Keratinocyte (primary cell): ENCODE results near the gene TOP2A. TPM values are rescaled to one million over a fixed set of nuclear protein-coding genes. Genes with fewer than 3 reads are reported as not detected.

Source experiments
- DNase-seq: peaks from one replicate; pipeline ENCODE4 v3.0.0-alpha.2; 2011; ENCODE audit warnings: low read depth, missing footprints, low spot score
- FAIRE-seq: peaks from 2 replicates; lab custom pipeline; 2011; peaks lifted over from hg19 to GRCh38; lab: Jason Lieb, UNC
- H2AFZ ChIP-seq: 2 replicates; pipeline ENCODE4 v1.6.0; 2012; ENCODE audit warnings: low read length, control low read depth, inconsistent platforms; ENCODE audit not compliant: control insufficient read depth
- H3K27ac ChIP-seq: 2 replicates; pipeline ENCODE4 v1.5.1; 2011; ENCODE audit warnings: low read length; ENCODE audit not compliant: control insufficient read depth, insufficient read depth
- H3K27me3 ChIP-seq: 3 replicates; pipeline ENCODE4 v1.6.0; 2011; ENCODE audit warnings: low read length; ENCODE audit not compliant: control insufficient read depth, insufficient read depth; ENCODE audit errors: extremely low read depth
- H3K36me3 ChIP-seq, 2 experiments: 2 replicates in 1 of 2; 3 replicates in 1 of 2; pipeline ENCODE4 v1.5.1; 2011; ENCODE audit warnings: low read length in 2 of 2, mild to moderate bottlenecking in 1 of 2; ENCODE audit not compliant: control insufficient read depth in 2 of 2, insufficient read depth in 2 of 2; ENCODE audit errors: extremely low read depth in 1 of 2
- H3K4me1 ChIP-seq: 3 replicates; pipeline ENCODE4 v1.5.1; 2011; ENCODE audit warnings: low read length; ENCODE audit not compliant: control insufficient read depth, insufficient read depth; ENCODE audit errors: extremely low read depth
- H3K4me2 ChIP-seq: 3 replicates; pipeline ENCODE4 v1.6.0; 2011; ENCODE audit warnings: low read depth, low read length; ENCODE audit not compliant: control insufficient read depth, insufficient read depth; ENCODE audit errors: extremely low read depth
- H3K4me3 ChIP-seq, 3 experiments: fragments of 200-600 bp in 1 of 3; sonication (generic) in 1 of 3; 2 replicates in 2 of 3; 3 replicates in 1 of 3; pipeline ENCODE4 v1.5.1; 2011 to 2016; ENCODE audit warnings: low read length in 3 of 3, mild to moderate bottlenecking in 3 of 3, control low read depth in 2 of 3, inconsistent platforms in 1 of 3, low read depth in 1 of 3, mixed read lengths in 1 of 3, mixed run types in 1 of 3, moderate library complexity in 1 of 3; ENCODE audit not compliant: control insufficient read depth in 2 of 3, insufficient read depth in 2 of 3; ENCODE audit errors: extremely low read depth in 1 of 3
- H3K79me2 ChIP-seq: 2 replicates; pipeline ENCODE4 v1.6.0; 2012; ENCODE audit warnings: low read length; ENCODE audit not compliant: control insufficient read depth, insufficient read depth
- H3K9ac ChIP-seq: 3 replicates; pipeline ENCODE4 v1.6.0; 2011; ENCODE audit warnings: low read length; ENCODE audit not compliant: control insufficient read depth, insufficient read depth; ENCODE audit errors: extremely low read depth
- H3K9me1 ChIP-seq: 3 replicates; pipeline ENCODE4 v1.6.0; 2011; ENCODE audit warnings: low read length; ENCODE audit not compliant: control insufficient read depth, insufficient read depth; ENCODE audit errors: extremely low read depth
- H3K9me3 ChIP-seq: 2 replicates; pipeline ENCODE4 v1.5.1; 2012; ENCODE audit warnings: low read depth, low read length; ENCODE audit not compliant: control insufficient read depth
- H4K20me1 ChIP-seq: 3 replicates; pipeline ENCODE4 v1.6.0; 2011; ENCODE audit warnings: low read length; ENCODE audit not compliant: control insufficient read depth, insufficient read depth; ENCODE audit errors: extremely low read depth
- EZH2 ChIP-seq: IDR thresholded peaks from one replicate; pipeline ENCODE4 v1.6.1; 2012; ENCODE audit warnings: inconsistent platforms, mild to moderate bottlenecking, low read length, moderate library complexity
- dilution Hi-C: fragments of 300-500 bp; cut with MboI; formaldehyde crosslinking; loops from one replicate; pipeline ENCODE4 v1.7.0; 2020; ENCODE audit warnings: low sequenced_read_pairs; ENCODE audit not compliant: extremely low pct_ligation_motif_present
- polyA plus RNA-seq, 5 experiments: library from polyadenylated mRNA; depleted of rRNA in 3 of 5; stranded (reverse) in 3 of 5; stranded (forward) in 1 of 5; unstranded in 1 of 5; fragments of >200 nt; gene quantifications; 1 replicate in 1 of 5; 2 replicates in 3 of 5; 3 replicates in 1 of 5; pipeline versions ENCODE4 v1.2.1 to v1.2.3, GENCODE V29; 2011 to 2012; ENCODE audit warnings: missing spikeins in 2 of 5, low read depth in 1 of 5, low replicate concordance in 1 of 5
- TF ChIP-seq, protein P1 (sequence below), 3 experiments: IDR thresholded peaks in 1 of 3; conservative IDR thresholded peaks in 1 of 3; optimal IDR thresholded peaks in 1 of 3; 2 replicates in 2 of 3; 3 replicates in 1 of 3; pipeline versions ENCODE3 to v1.5.1; 2011; ENCODE audit warnings: low read length in 3 of 3, mild to moderate bottlenecking in 3 of 3, moderate library complexity in 2 of 3, control low read depth in 1 of 3, inconsistent platforms in 1 of 3; ENCODE audit not compliant: insufficient read depth in 2 of 3; ENCODE audit errors: extremely low read depth in 1 of 3

TOP2A gene
- polyA plus RNA-seq, 1 donor (not counting 4 experiments of a cell fraction or from before 2014, with no cell fraction given), result 45.0 TPM

DNA sequence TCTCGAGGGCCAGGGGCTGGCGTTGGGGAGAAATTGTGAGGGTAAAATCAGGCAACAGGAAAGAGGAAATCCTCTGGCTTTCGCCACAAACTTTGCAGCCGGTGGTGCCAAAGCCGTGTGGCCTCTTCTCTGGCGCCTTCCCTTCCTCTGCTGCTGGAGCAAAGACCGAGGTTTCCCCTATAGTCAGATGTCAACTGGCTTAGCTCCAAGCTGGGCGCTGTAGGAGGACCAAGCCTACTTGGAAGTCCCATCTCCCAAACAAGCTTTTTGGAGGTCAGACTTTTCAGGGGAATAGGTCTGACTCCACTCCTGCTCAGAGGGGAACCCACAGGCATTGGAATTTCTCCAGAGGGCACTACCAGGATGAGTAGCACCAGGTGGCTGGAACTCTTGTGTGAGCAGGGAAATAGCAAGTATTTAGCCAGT is 30.5 kb upstream of the TOP2A start:
- no peak overlapping the region for H3K9ac ChIP-seq
- H3K9me3 ChIP-seq, result no peaks in the 10 kb centered on the region
- H2AFZ ChIP-seq, result no peak overlapping the region
- H3K27ac ChIP-seq, result no peak overlapping the region
- dilution Hi-C loops, result no loop called here
- no peak for FAIRE-seq
- no peaks in the 10 kb centered on the region for H4K20me1 ChIP-seq
- H3K79me2 ChIP-seq, result no peaks in the 10 kb centered on the region
- H3K4me1 ChIP-seq, result peaks cover 11% of the 10 kb centered on the region
- H3K4me2 ChIP-seq, result no peak overlapping the region
- H3K4me3 ChIP-seq, result no peak overlapping the region
- H3K9me1 ChIP-seq, result no peaks in the 10 kb centered on the region
- no peak for TF ChIP-seq EZH2
- peaks cover 53% of the 10 kb centered on the region for H3K27me3 ChIP-seq
- no peak for DNase-seq
- H3K36me3 ChIP-seq, result no peaks in the 10 kb centered on the region

DNA sequence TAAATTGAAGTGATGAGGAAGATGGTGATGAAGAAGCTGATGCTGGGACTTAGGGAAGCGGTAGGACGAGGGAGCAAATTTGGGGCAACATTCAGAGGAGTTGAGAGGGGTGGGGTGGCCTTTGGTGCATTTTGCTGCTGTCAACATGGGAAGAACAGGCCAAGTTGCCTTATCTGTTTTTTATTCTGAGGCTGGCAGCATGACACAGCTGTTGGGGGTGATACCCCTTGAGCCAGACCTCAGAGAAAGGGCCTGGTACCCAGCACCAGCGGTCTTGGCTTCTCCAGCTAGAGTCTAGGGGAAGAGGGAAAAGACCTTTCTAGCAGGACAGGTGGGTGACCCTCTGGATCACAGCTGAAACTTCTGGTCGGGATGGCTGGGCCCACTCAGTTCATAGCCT is 30.1 kb upstream of the TOP2A start:
- no peak overlapping the region for H3K9ac ChIP-seq
- H4K20me1 ChIP-seq, result no peaks in the 10 kb centered on the region
- H3K27me3 ChIP-seq, result peaks cover 53% of the 10 kb centered on the region
- H2AFZ ChIP-seq, result no peak overlapping the region
- H3K9me1 ChIP-seq, result no peaks in the 10 kb centered on the region
- DNase-seq (no peak), FAIRE-seq (no peak)
- dilution Hi-C loops, result no loop called here
- H3K36me3 ChIP-seq, result no peaks in the 10 kb centered on the region
- H3K4me1 ChIP-seq, result peaks cover 7% of the 10 kb centered on the region
- H3K9me3 ChIP-seq, result no peaks in the 10 kb centered on the region
- H3K4me3 ChIP-seq, result no peak overlapping the region
- no peak for TF ChIP-seq EZH2
- TF ChIP-seq, protein P1, sequence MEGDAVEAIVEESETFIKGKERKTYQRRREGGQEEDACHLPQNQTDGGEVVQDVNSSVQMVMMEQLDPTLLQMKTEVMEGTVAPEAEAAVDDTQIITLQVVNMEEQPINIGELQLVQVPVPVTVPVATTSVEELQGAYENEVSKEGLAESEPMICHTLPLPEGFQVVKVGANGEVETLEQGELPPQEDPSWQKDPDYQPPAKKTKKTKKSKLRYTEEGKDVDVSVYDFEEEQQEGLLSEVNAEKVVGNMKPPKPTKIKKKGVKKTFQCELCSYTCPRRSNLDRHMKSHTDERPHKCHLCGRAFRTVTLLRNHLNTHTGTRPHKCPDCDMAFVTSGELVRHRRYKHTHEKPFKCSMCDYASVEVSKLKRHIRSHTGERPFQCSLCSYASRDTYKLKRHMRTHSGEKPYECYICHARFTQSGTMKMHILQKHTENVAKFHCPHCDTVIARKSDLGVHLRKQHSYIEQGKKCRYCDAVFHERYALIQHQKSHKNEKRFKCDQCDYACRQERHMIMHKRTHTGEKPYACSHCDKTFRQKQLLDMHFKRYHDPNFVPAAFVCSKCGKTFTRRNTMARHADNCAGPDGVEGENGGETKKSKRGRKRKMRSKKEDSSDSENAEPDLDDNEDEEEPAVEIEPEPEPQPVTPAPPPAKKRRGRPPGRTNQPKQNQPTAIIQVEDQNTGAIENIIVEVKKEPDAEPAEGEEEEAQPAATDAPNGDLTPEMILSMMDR (optimal IDR thresholded peaks at IDR 0.05 in 1 of 3, IDR thresholded peaks at IDR 0.05 in 1 of 3, conservative IDR thresholded peaks at IDR 0.05 in 1 of 3; ENCODE audit: extremely low read depth in 1 of 3, insufficient read depth in 2 of 3, low read length in 3 of 3), result no peak
- no peak overlapping the region for H3K27ac ChIP-seq
- H3K4me2 ChIP-seq, result no peak overlapping the region
- H3K79me2 ChIP-seq, result no peaks in the 10 kb centered on the region

DNA sequence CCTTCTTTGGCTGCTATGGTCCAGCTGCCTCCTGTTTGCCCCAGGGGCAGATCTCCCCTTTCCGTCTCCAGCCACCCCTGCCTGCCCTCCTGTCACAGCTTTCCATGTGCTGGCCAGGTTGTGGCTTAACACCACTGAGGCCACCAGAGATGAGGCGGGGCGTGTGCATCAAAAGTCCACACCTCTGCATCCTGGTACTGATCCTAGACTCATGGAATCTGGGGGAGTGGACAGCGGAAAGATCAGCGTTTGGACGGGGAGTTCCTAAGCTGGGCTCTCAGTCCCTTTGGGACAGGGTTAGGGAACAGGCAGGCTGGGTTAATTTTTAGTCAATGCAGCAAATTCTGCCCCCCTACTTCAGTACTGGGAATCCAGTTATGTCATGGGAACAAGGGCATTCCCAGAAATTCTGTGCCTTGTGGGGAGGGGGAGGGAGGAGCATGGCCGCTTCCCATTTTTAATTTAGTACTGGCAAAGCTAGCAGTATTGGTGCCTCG is 29.5 kb upstream of the TOP2A start:
- no peaks in the 10 kb centered on the region for H3K9me3 ChIP-seq
- H4K20me1 ChIP-seq, result no peaks in the 10 kb centered on the region
- no peak for TF ChIP-seq EZH2
- TF ChIP-seq, protein P1 (optimal IDR thresholded peaks at IDR 0.05 in 1 of 3, IDR thresholded peaks at IDR 0.05 in 1 of 3, conservative IDR thresholded peaks at IDR 0.05 in 1 of 3; ENCODE audit: extremely low read depth in 1 of 3, insufficient read depth in 2 of 3, low read length in 3 of 3), result no peak
- H3K4me3 ChIP-seq, result no peak overlapping the region
- peaks cover 6% of the 10 kb centered on the region for H3K4me1 ChIP-seq
- H3K9ac ChIP-seq, result no peak overlapping the region
- no peak overlapping the region for H3K4me2 ChIP-seq
- H3K36me3 ChIP-seq, result no peaks in the 10 kb centered on the region
- H2AFZ ChIP-seq, result no peak overlapping the region
- dilution Hi-C loops, result no loop called here
- FAIRE-seq (no peak), DNase-seq (no peak)
- peaks cover 47% of the 10 kb centered on the region for H3K27me3 ChIP-seq
- no peaks in the 10 kb centered on the region for H3K79me2 ChIP-seq
- H3K9me1 ChIP-seq, result no peaks in the 10 kb centered on the region
- no peak overlapping the region for H3K27ac ChIP-seq
